Measurements from ENCODE around the gene CTSC. TPM values are rescaled to one million over a fixed set of nuclear protein-coding genes. Genes with fewer than 3 reads are reported as not detected.

CTSC gene
- polyA plus RNA-seq, 10 donors: 42.2 to 98.9 (median 47.8) TPM

- no peak for DNase-seq
Measured at GRCh38 chr11:88354912-88355311, 17.4 kb upstream of the CTSC start.

DNA sequence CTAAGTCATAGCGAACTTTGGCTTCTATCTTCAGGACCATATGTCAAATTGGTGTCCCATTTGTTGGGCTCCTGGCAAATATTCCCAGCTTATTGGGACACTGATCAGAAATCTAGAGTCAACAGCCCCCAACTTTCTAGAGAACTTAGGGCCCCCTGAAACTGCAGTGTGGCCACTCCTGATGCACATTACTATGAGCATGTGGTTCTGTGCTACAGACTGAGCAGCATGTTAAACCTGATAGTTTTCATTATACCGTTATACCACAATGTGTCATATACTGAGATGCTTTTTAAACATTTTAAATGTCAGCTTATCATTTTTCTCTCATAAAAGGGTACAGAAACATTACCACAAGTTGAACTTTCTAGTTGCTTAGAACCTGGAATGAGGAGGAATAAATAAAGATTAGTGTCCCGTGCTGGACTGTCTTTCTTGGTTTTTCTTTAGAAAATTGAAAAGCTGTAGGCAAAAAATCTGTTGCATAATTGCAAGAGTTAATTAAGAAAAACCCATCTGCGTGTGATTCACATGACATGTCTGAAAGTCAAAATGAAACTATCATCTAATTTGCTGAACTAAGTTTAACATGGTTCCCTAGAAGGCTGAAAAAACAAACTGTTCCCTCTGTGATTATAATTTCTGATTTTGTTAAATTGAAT, 16.4 kb upstream of the CTSC start:
- no peak for DNase-seq

DNA sequence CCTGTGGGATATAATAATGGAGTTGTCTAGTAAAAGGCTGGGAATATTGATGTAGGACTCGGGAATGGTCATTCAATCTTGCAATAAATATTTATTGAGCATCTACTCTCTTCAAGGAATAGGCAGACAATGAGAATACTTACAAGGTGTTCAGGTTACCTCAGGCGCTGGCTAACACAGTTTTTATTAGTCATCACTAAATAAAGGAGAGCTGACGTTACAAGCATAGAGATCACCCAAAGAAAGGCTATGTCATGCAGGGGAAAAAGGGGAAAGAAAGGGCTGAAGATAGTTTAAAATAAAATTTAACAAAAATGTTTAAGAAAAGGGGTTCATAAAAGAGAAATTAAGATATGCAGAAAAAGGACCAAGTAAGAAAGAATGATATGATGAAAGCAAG, 15.8 kb upstream of the CTSC start:
- no peak for DNase-seq

- peak in 1 of 3 donors; percentile 53 for DNase-seq
Measured at GRCh38 chr11:88352139-88352538, 14.6 kb upstream of the CTSC start.

DNA sequence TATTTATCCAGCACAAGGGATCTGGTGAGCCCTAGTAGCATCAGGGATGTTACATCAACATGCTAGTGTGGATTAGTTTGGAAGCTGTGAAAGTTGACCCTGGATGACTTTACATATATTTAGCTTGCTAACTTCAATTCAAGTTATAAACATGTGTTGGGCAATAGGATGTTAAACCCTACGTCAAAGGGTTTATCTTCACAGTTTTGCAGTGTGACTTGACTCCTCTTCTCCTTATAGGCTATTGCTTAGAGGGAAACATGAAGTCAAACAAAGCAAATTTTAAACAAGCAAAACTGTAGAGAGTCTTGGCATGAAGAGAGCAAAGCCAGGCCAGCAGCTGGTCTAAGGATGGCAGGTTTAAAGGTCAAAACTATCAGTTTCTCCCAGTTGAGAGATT, 11.3 kb upstream of the CTSC start:
- DNase-seq: no peak

DNA sequence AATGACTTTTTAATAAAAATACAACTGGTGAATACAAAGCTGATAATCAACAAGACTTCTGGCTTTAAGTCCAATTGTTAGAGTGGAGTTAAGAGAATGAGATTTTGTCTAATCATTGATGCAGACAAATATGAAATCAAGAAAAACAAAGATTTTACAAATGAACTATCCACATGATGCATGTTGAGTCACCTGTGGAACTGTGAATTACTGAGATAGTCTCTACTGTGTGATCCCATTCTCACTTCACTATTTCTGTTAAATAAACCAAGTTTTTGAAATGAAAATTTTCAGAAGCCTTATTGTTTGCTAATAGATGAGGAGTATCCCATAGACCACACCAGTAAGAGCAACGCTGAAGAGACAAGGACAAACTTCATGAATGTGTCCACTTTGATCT, 8.4 kb upstream of the CTSC start:
- no peak for DNase-seq

DNA sequence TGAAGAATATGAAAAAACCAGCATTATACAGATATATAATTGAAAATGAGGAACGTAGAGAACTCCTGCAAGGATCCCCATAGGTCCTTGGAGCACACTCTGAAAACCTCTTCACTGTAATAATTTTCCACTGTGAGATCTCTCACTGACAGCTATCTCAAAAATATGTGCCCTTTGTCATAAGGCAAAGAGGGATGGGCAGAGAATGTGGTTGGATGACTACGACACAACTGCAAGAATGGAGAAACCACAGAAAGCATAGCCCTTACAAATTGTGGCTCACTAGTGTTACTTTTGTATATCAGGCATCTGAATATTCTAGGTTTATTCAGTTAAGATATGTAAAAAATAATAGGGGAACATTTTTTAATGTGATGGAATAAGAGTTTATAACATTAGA, 7.9 kb upstream of the CTSC start:
- no peak for DNase-seq

- DNase-seq: no peak
Measured at GRCh38 chr11:88344869-88345268, 7.3 kb upstream of the CTSC start.

DNA sequence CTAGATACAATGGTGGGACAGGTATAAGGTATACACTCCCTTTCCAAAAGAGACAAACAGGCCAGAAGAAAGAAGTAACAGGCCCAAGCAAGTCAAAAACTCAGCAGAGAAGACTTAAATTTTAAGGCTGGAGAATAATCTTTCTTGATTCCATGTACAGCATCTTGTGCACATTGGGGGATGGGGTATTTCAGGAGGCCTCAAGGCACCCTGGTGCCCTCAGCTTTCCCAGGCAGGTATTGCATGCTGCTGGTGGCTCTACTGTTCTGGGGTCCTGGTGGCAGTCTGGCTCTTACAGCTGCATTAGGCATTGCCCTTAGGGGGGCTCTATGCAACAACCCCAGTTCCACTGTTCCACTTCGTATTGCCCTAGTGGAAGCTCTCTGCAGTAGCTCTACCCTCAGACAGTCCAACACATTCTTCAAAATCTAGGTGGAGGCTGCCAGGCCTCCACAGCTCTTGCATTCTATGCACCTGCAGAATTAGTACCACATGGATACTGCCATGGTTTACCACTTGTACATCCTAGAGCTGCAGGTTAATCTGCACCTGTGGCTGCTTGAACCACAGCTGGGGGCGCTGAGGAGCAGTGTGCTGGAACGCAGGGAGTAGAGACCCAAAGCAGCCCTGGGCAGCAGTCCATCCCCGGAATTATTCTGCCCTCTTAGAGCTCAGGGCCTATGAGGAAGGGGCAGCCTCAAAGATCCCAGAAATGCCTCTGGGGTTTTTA, 4.2 kb upstream of the CTSC start:
- no peak for DNase-seq

DNA sequence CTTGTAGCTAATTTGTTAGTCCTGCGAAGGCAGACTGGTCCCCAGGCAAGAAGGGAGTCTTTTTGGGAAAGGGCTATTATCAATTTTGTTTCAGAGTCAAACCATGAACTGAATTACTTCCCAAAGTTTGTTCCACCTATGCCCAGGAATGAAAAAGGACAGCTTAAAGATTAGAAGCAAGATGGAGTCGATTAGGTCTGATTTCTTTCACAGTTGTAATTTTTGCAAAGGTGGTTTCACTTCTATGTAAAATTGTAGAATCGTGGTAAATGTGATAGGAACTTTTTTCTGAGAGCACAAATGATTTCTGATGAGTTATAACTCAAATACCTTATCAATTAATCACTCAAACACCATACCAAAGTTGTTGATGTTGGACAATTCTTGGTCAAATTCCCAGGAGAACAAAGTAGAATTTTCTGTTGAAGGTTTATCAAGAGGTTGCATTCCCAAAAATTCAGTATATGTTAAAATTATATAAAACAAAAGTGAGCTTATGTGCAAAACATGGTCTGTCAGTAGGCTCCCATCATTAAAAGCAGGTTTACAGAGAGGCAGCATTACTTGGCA, 2.9 kb upstream of the CTSC start:
- no peak for DNase-seq

DNA sequence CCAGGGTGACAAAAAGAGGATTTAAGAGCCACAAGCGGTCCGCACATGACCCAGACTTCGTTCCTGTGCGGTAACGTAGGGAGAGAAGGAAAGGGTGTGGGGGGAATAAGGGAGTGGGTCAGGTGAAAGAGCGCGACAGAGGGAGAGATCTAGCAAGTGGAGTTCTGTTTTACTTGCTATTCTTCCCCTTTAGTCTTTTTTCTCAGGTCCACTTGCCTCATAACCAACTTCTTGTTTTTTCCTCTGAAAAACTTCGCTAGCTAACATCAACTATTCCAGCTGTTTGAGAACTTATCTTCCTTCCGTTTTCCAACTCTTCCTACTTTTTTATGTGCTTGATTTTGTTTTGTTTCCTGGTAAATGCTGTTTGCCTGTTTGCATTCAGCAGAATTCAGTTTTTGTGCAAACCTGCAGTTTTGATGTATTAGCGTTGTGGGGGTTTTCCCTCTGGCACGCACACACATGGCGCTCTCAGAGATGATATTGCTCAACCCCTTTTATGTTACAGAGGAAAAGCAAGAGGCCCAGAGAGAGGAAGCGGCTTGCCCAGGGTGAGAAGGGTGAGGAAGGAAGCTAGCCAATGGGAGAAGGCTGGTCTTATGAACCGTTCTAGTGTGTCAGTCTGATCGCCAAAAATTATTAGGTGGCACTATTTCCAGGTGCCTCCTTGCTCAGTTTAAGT, 592 bp upstream of the CTSC start:
- DNase-seq: peak; percentile 37 to 80 (median 41)

GRCh38 chr11:88335284-88335683, 2.3 kb downstream of the CTSC start:
- DNase-seq: no peak

DNA sequence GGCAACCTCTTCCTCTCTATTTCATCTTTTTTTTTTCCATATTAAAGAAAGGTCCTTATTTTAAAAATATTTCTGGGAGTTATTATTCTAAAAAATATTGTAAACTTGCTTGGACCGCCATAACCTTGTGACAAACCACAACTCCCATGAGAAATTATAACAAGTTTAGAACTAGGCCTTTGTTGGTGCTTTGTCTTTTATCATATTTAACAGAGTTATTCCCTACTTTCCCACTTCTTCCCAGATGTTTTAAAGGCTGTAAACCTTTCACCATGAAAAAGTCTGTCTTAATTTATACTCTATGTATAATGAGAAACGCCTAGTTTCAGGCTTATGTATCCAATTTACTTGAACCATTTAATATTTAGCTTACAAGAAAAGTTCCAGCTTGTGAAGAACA, 3.7 kb downstream of the CTSC start:
- peak in 1 of 3 donors; percentile 34 for DNase-seq

DNA sequence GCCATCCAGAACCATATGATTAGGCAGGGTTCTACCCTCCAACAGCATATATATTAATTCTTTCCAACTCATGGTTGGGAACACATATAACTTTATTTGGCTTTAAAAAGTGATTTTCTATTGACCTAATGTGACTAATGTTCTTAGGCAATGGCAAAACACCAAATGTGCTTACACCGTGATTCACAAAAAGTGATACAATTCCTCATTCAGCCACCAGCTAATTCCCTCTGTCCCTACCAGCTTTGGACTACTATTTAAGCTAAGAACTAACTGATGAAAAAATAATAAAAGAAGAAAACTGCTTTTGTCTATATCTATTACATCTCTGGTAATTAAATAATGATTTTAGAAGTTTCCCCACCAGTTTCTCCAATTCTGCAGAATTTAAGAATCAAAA, 4.7 kb downstream of the CTSC start:
- DNase-seq: no peak

DNA sequence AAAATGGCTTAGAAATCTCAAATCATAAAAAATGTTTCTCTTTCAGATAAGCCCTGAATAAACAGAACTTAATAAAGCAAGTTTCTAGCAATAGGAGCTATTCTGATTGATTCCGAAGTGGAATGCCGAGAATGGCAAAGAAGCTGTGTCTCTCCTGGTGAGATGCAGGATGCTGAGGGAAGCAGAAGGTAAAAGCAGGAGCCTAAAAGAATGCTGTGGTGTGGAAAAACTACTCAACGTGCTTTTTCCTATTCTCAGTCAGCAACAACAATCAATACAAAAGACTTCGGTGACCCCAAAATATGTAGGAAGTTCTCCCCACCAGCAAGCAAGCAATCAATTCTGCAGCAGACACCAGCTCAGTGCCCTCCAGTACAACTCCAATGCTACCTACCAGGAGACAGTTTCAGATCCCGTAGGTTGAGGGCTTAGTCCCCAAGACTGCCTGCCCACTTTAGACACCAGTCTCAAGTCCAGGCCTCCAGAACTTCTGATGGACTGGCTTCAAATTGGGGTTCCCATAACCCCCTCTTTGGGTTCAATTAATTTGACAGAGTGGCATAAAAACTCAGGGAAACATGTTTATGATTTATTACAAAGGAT, 6.6 kb downstream of the CTSC start:
- DNase-seq: no peak

GRCh38 chr11:88329563-88330250, 7.8 kb downstream of the CTSC start:
- no peak for DNase-seq

- no peak for DNase-seq
Measured at GRCh38 chr11:88327462-88328143, 9.9 kb downstream of the CTSC start.

DNA sequence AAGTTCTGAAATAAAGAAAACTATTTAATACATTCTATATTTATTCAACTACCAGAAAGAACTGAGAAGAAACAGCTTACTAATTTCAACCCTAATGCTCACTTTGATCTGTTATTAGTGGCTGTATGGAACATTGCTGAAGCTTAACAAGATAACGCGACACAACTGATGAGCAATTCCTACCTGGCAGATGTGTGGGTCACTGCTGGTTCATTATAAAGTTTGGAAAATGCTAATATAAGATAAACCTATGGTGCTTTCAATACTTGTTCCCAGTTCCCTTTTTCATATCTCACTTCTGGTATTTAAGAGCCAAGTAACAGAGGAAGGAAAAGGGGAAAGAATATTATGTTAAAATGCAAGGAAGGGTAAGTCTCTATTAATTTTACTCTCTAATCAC, 10.5 kb downstream of the CTSC start:
- DNase-seq: no peak

GRCh38 chr11:88326099-88326498, 11.4 kb downstream of the CTSC start:
- DNase-seq: no peak

DNA sequence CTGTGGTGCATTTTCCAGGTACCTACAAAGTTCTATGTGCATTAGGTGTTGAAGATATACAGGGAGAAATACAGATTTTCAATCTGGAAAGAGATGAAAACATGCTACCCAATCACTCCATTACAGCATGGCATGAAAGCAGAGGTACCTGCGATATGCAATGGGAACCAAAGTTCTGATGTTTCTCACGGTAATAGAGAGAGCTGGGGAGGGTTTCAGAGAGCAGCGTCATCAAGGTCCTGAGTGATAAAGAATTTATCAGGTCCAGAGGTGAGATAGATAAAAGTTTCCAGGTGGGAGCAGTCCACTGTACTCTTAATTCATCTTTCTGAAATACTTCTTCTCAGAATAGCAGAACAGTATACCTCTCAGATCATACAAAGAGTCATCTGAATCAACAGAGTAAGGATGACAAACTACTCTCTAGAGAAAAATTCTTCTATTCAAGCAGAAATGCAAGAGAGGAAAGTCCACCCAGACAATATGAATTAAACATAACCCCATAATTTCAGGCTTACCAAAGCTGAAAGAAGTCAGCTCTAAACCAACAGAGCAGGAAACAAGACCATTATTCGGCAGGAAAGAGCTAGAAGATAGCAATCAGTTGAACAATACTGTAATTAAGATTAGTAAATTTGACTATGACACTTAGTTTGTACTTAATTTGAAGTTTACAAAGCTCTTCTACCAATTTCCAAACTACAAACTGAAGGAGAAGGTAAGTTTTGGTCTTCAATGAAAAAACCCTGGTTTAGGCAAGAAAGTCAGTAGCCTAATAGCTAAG, 12.8 kb downstream of the CTSC start:
- DNase-seq: no peak
